Neural progenitor cell (in vitro differentiated cells): ENCODE measurements around the gene ATP2B3. TPM values are rescaled to one million over a fixed set of nuclear protein-coding genes. Genes with fewer than 3 reads are reported as not detected.

Experiments used
- DNase-seq: peaks from one replicate; pipeline ENCODE4 v3.0.0-alpha.2; 2016; ENCODE audit warnings: low spot score
- H2AFZ ChIP-seq: fragments of 200-600 bp; sonication (generic); replicated peaks from 2 replicates; pipeline ENCODE4 v1.6.1; 2016; ENCODE audit warnings: antibody characterized with exemption
- H3F3A ChIP-seq: fragments of 200-600 bp; sonication (generic); 2 replicates; pipeline ENCODE4 v1.6.1; 2016; ENCODE audit warnings: antibody characterized with exemption, low read depth
- H3K27ac ChIP-seq: fragments of 200-600 bp; sonication (generic); 2 replicates; pipeline ENCODE4 v1.5.1; 2016; ENCODE audit warnings: mild to moderate bottlenecking
- H3K27me3 ChIP-seq: fragments of 200-600 bp; sonication (generic); 2 replicates; pipeline ENCODE4 v1.6.1; 2016; ENCODE audit warnings: mild to moderate bottlenecking, moderate library complexity
- H3K36me3 ChIP-seq: fragments of 200-600 bp; sonication (generic); 2 replicates; pipeline ENCODE4 v1.5.1; 2016
- H3K4me1 ChIP-seq: fragments of 200-600 bp; sonication (generic); 2 replicates; pipeline ENCODE4 v1.6.1; 2016; ENCODE audit warnings: mixed run types
- H3K4me2 ChIP-seq: fragments of 200-600 bp; sonication (generic); 2 replicates; pipeline ENCODE4 v1.6.1; 2016
- H3K4me3 ChIP-seq: fragments of 200-600 bp; sonication (generic); 2 replicates; pipeline ENCODE4 v1.5.1; 2016
- H3K79me2 ChIP-seq: fragments of 200-600 bp; sonication (generic); 2 replicates; pipeline ENCODE4 v1.6.1; 2016; ENCODE audit warnings: low read depth
- H3K9ac ChIP-seq: fragments of 200-600 bp; sonication (generic); 2 replicates; pipeline ENCODE4 v1.6.1; 2016
- H3K9me3 ChIP-seq: fragments of 200-600 bp; sonication (generic); 2 replicates; pipeline ENCODE4 v1.5.1; 2016; ENCODE audit warnings: low read depth
- H4K20me1 ChIP-seq: fragments of 200-600 bp; sonication (generic); 2 replicates; pipeline ENCODE4 v1.6.1; 2016; ENCODE audit warnings: low read depth
- H3K27ac Mint-ChIP-seq: 3 replicates; pipeline ENCODE4 v1.8.0; 2021; ENCODE audit warnings: mixed read lengths
- H3K27me3 Mint-ChIP-seq: 2 replicates; pipeline ENCODE4 v1.8.0; 2022; ENCODE audit warnings: low read depth, mild to moderate bottlenecking, inconsistent platforms, moderate library complexity, mixed read lengths; ENCODE audit not compliant: insufficient read depth
- H3K36me3 Mint-ChIP-seq: 3 replicates; pipeline ENCODE4 v1.8.0; 2021; ENCODE audit warnings: mixed read lengths
- H3K4me1 Mint-ChIP-seq: 3 replicates; pipeline ENCODE4 v1.8.0; 2021; ENCODE audit warnings: mixed read lengths
- H3K4me3 Mint-ChIP-seq: 3 replicates; pipeline ENCODE4 v1.8.0; 2021; ENCODE audit warnings: mild to moderate bottlenecking, moderate library complexity, mixed read lengths
- H3K9me3 Mint-ChIP-seq: 3 replicates; pipeline ENCODE4 v1.8.0; 2020; ENCODE audit warnings: mixed read lengths
- CTCF ChIP-seq: fragments of 200-600 bp; sonication (generic); IDR thresholded peaks from 2 replicates; pipeline ENCODE4 v1.5.1; 2017; ENCODE audit warnings: antibody characterized with exemption, mild to moderate bottlenecking
- EZH2 ChIP-seq: fragments of 200-600 bp; sonication (generic); IDR thresholded peaks from 2 replicates; pipeline ENCODE4 v1.6.1; 2017; ENCODE audit warnings: antibody characterized with exemption, mild to moderate bottlenecking, moderate library complexity
- EZH2phosphoT487 ChIP-seq: fragments of 200-600 bp; sonication (generic); IDR thresholded peaks from 2 replicates; pipeline ENCODE4 v1.6.1; 2017; ENCODE audit warnings: antibody characterized with exemption
- total RNA-seq: library from RNA; depleted of rRNA; stranded (reverse); fragments of >200 nt; gene quantifications from 2 replicates; pipeline ENCODE4 v1.2.3, GENCODE V29; 2015; ENCODE audit warnings: low replicate concordance

ATP2B3 gene
- total RNA-seq, 1 donor from 2014 or later: not detected

GRCh38 chrX:153556767-153557166, 39.3 kb downstream of the ATP2B3 start:
- no peak overlapping the region for H3K4me2 ChIP-seq
- H3K27ac ChIP-seq: no peak overlapping the region
- peaks cover 33% of the 10 kb centered on the region for H3K9me3 Mint-ChIP-seq
- H3K9ac ChIP-seq: no peak overlapping the region
- no peak for DNase-seq
- H3K4me3 ChIP-seq: no peak overlapping the region
- H4K20me1 ChIP-seq: no peaks in the 10 kb centered on the region
- no peaks in the 10 kb centered on the region for H3F3A ChIP-seq
- H3K4me3 Mint-ChIP-seq: no peak overlapping the region
- H3K27me3 Mint-ChIP-seq: peaks cover 3% of the 10 kb centered on the region
- TF ChIP-seq CTCF (no peak), EZH2 (no peak), EZH2phosphoT487 (no peak)
- H2AFZ ChIP-seq: no peak overlapping the region
- H3K27ac Mint-ChIP-seq: no peak overlapping the region
- no peaks in the 10 kb centered on the region for H3K4me1 ChIP-seq
- H3K9me3 ChIP-seq: no peaks in the 10 kb centered on the region
- no peaks in the 10 kb centered on the region for H3K79me2 ChIP-seq
- H3K27me3 ChIP-seq: no peaks in the 10 kb centered on the region
- no peaks in the 10 kb centered on the region for H3K36me3 ChIP-seq
- H3K36me3 Mint-ChIP-seq: no peaks in the 10 kb centered on the region
- peaks cover 5% of the 10 kb centered on the region for H3K4me1 Mint-ChIP-seq

- no peak overlapping the region for H3K9ac ChIP-seq
- H4K20me1 ChIP-seq: no peaks in the 10 kb centered on the region
- H3K79me2 ChIP-seq: no peaks in the 10 kb centered on the region
- Mint-ChIP-seq H3K4me3 (no peak overlapping the region), H3K36me3 (no peaks in the 10 kb centered on the region), H3K27me3 (peaks cover 5% of the 10 kb centered on the region), H3K4me1 (peaks cover 5% of the 10 kb centered on the region), H3K9me3 (peaks cover 28% of the 10 kb centered on the region), H3K27ac (no peak overlapping the region)
- no peaks in the 10 kb centered on the region for H3K27me3 ChIP-seq
- H3K4me1 ChIP-seq: no peaks in the 10 kb centered on the region
- no peak overlapping the region for H3K4me2 ChIP-seq
- no peaks in the 10 kb centered on the region for H3F3A ChIP-seq
- no peak overlapping the region for H3K27ac ChIP-seq
- H3K4me3 ChIP-seq: no peak overlapping the region
- no peak for TF ChIP-seq CTCF
- no peak for TF ChIP-seq EZH2
- no peak overlapping the region for H2AFZ ChIP-seq
- no peaks in the 10 kb centered on the region for H3K36me3 ChIP-seq
- H3K9me3 ChIP-seq: no peaks in the 10 kb centered on the region
- DNase-seq: no peak
Measured at GRCh38 chrX:153557618-153558355, 40.3 kb downstream of the ATP2B3 start.

- no peak for TF ChIP-seq EZH2
- no peak for TF ChIP-seq EZH2phosphoT487
- no peak for TF ChIP-seq CTCF
- no peak overlapping the region for H3K9ac ChIP-seq
- H4K20me1 ChIP-seq: no peaks in the 10 kb centered on the region
- H2AFZ ChIP-seq: no peak overlapping the region
- Mint-ChIP-seq H3K36me3 (no peaks in the 10 kb centered on the region), H3K4me1 (peaks cover 5% of the 10 kb centered on the region), H3K27me3 (peaks cover 7% of the 10 kb centered on the region), H3K27ac (no peak overlapping the region), H3K9me3 (peaks cover 30% of the 10 kb centered on the region), H3K4me3 (no peak overlapping the region)
- H3K27me3 ChIP-seq: no peaks in the 10 kb centered on the region
- DNase-seq: no peak
- H3K27ac ChIP-seq: no peak overlapping the region
- H3K4me2 ChIP-seq: no peak overlapping the region
- no peaks in the 10 kb centered on the region for H3K36me3 ChIP-seq
- no peak overlapping the region for H3K4me3 ChIP-seq
- H3K9me3 ChIP-seq: no peaks in the 10 kb centered on the region
- no peaks in the 10 kb centered on the region for H3F3A ChIP-seq
- no peaks in the 10 kb centered on the region for H3K79me2 ChIP-seq
- H3K4me1 ChIP-seq: no peaks in the 10 kb centered on the region
Measured at GRCh38 chrX:153560000-153560399, 42.6 kb downstream of the ATP2B3 start.
